GM12878 (cell line): ENCODE data around the gene DAAM1. TPM values are rescaled to one million over a fixed set of nuclear protein-coding genes. Genes with fewer than 3 reads are reported as not detected.

Experiments
- ATAC-seq: fragments of 200-7000 bp; cut with Tn5 transposase; 3 replicates; pipeline ENCODE4 v1.9.1; 2020; ENCODE audit warnings: mild to moderate bottlenecking, moderate library complexity
- BruUV-seq: library from RNA; stranded (reverse); fragments of 400-500 nt; replicated peaks from 2 replicates; lab custom pipeline; 2021; lab: Mats Ljungman, UMichigan
- CTCF ChIA-PET: fragments of 300-600 bp; sonication (Branson Sonifier 250); formaldehyde crosslinking; extraction: SDS; loops from one replicate; lab custom pipeline; 2021; ENCODE audit warnings: inconsistent platforms; lab: Yijun Ruan, JAX
- POLR2A ChIA-PET: fragments of 350-600 bp; formaldehyde crosslinking; extraction: SDS; loops from one replicate; lab custom pipeline; 2021; ENCODE audit warnings: inconsistent platforms; lab: Charles Lee
- RAD21 ChIA-PET: fragments of 300-600 bp; sonication (Branson Sonifier 250); formaldehyde crosslinking; loops from one replicate; lab custom pipeline; 2023; ENCODE audit warnings: antibody characterized with exemption; ENCODE audit not compliant: unreplicated experiment; lab: Charles Lee
- SMC1A ChIA-PET: fragments of 300-600 bp; sonication (Branson Sonifier 250); formaldehyde crosslinking; loops from one replicate; lab custom pipeline; 2023; ENCODE audit not compliant: unreplicated experiment, uncharacterized antibody; lab: Charles Lee
- DNase-seq: peaks from one replicate; pipeline ENCODE4 v3.0.0-alpha.2; 2011; ENCODE audit warnings: low read depth, low spot score
- FAIRE-seq: peaks from 3 replicates; lab custom pipeline; 2011; peaks lifted over from hg19 to GRCh38; lab: Jason Lieb, UNC
- H2AFZ ChIP-seq: 2 replicates; pipeline ENCODE4 v1.6.0; 2011; ENCODE audit warnings: low read depth, low read length, control low read depth; ENCODE audit not compliant: control insufficient read depth
- H3K27ac ChIP-seq: 2 replicates; pipeline ENCODE4 v1.5.1; 2011; ENCODE audit warnings: control low read depth; ENCODE audit not compliant: control insufficient read depth, insufficient read depth
- H3K27me3 ChIP-seq, 2 experiments: replicated peaks in 1 of 2; 2 replicates each; pipeline versions ENCODE4 v1.6.0 to v1.6.1; 2011; ENCODE audit warnings: low read length in 1 of 2; ENCODE audit not compliant: control insufficient read depth in 2 of 2, insufficient read depth in 2 of 2
- H3K36me3 ChIP-seq, 2 experiments: 2 replicates each; pipeline ENCODE4 v1.5.1; 2011; ENCODE audit warnings: low read length in 1 of 2; ENCODE audit not compliant: control insufficient read depth in 2 of 2, insufficient read depth in 2 of 2
- H3K4me1 ChIP-seq: 2 replicates; pipeline ENCODE4 v1.6.1; 2011; ENCODE audit warnings: mild to moderate bottlenecking, low read length, moderate library complexity, mixed read lengths; ENCODE audit not compliant: control insufficient read depth, insufficient read depth
- H3K4me2 ChIP-seq: 2 replicates; pipeline ENCODE4 v1.6.0; 2011; ENCODE audit warnings: control low read depth; ENCODE audit not compliant: control insufficient read depth, insufficient read depth
- H3K4me3 ChIP-seq: fragments of 200-600 bp; sonication (generic); 2 replicates; pipeline ENCODE4 v1.5.1; 2016
- H3K79me2 ChIP-seq: 2 replicates; pipeline ENCODE4 v1.6.0; 2011; ENCODE audit warnings: low read length; ENCODE audit not compliant: control insufficient read depth, insufficient read depth
- H3K9ac ChIP-seq: 2 replicates; pipeline ENCODE4 v1.8.0; 2011; ENCODE audit warnings: low read length, control low read depth, mixed read lengths; ENCODE audit not compliant: control insufficient read depth, insufficient read depth
- H3K9me3 ChIP-seq: replicated peaks from 3 replicates; pipeline ENCODE4 v1.5.1; 2011; ENCODE audit warnings: mild to moderate bottlenecking, low read length; ENCODE audit not compliant: control insufficient read depth, insufficient read depth
- H4K20me1 ChIP-seq: 2 replicates; pipeline ENCODE4 v1.6.0; 2011; ENCODE audit not compliant: control insufficient read depth, insufficient read depth
- BCL11A ChIP-seq: IDR thresholded peaks from 2 replicates; pipeline ENCODE4 v1.6.1; 2011; ENCODE audit warnings: low read depth, low read length
- CBFB ChIP-seq: IDR thresholded peaks from 2 replicates; pipeline ENCODE4 v1.6.1; 2016; ENCODE audit warnings: antibody characterized with exemption, low read depth
- CBX3 ChIP-seq: fragments of 200-600 bp; sonication (generic); IDR thresholded peaks from 2 replicates; pipeline ENCODE4 v1.6.1; 2016; ENCODE audit warnings: low read depth, borderline replicate concordance
- MYB ChIP-seq: fragments of 150-350 bp; IDR thresholded peaks from 2 replicates; pipeline ENCODE4 v1.6.1; 2014; ENCODE audit warnings: mild to moderate bottlenecking, low read depth, low read length, borderline replicate concordance
- NBN ChIP-seq: fragments of 450-650 bp; IDR thresholded peaks from 2 replicates; pipeline ENCODE4 v1.6.1; 2016
- NFXL1 ChIP-seq: fragments of 450-650 bp; IDR thresholded peaks from 2 replicates; pipeline ENCODE4 v1.6.1; 2017; ENCODE audit warnings: antibody characterized with exemption, mild to moderate bottlenecking, borderline replicate concordance
- NFYB ChIP-seq: IDR thresholded peaks from 2 replicates; pipeline ENCODE4 v1.6.1; 2011; ENCODE audit warnings: low read depth, mild to moderate bottlenecking, low read length, improper control_type of control experiment, moderate library complexity; ENCODE audit not compliant: insufficient read depth
- NR2C2 ChIP-seq: IDR thresholded peaks from 2 replicates; pipeline ENCODE4 v1.6.1; 2011; ENCODE audit warnings: borderline replicate concordance, low read depth; ENCODE audit not compliant: control insufficient read depth, insufficient read length
- NRF1 ChIP-seq: conservative IDR thresholded peaks from 2 replicates; pipeline ENCODE4 v1.6.1; 2011; ENCODE audit warnings: mild to moderate bottlenecking, low read depth, low read length, improper control_type of control experiment
- RB1 ChIP-seq: fragments of 450-650 bp; formaldehyde crosslinking; IDR thresholded peaks from 2 replicates; pipeline ENCODE4 v1.6.1; 2017; ENCODE audit warnings: mild to moderate bottlenecking, borderline replicate concordance
- SIN3A ChIP-seq: IDR thresholded peaks from 2 replicates; pipeline ENCODE4 v1.6.1; 2012; ENCODE audit warnings: low read depth, low read length, improper control_type of control experiment
- STAT1 ChIP-seq: fragments of 450-650 bp; conservative IDR thresholded peaks from 2 replicates; pipeline ENCODE4 v1.6.1; 2014; ENCODE audit warnings: antibody characterized with exemption, mild to moderate bottlenecking
- TCF3 ChIP-seq: IDR thresholded peaks from 2 replicates; pipeline ENCODE4 v1.6.1; 2012; ENCODE audit warnings: low read depth, mild to moderate bottlenecking, low read length, borderline replicate concordance; ENCODE audit not compliant: insufficient read depth
- WGBS: methylation state at CpG from one replicate; pipeline ENCODE4 v1.1.6; 2016; ENCODE audit warnings: low lambda C conversion rate; ENCODE audit not compliant: insufficient replicate concordance, insufficient coverage; ENCODE audit errors: missing lambda C conversion rate; 5-methylcytosine and 5-hydroxymethylcytosine counted together
- in situ Hi-C: fragments of 300-500 bp; cut with MboI; formaldehyde crosslinking; loops from 9 replicates; pipeline ENCODE4 v1.14.3; 2018; ENCODE audit warnings: mixed read lengths
- intact Hi-C: fragments of 100-400 bp; cut with micrococcal nuclease; formaldehyde crosslinking; loops from one replicate; pipeline ENCODE4 v1.14.2; 2022; ENCODE audit not compliant: unreplicated experiment
- polyA plus RNA-seq, 11 experiments: library from polyadenylated mRNA; depleted of rRNA in 4 of 11; unstranded in 6 of 11; stranded (reverse) in 5 of 11; fragments of >200 nt; fragmentation: Nextera tagmentation in 4 of 11; fragmentation: Illumina TruSeq in 1 of 11; extraction: Ambion mirVana in 4 of 11; extraction: Trizol in 1 of 11; gene quantifications; 1 replicate in 1 of 11; 2 replicates in 10 of 11; pipeline versions ENCODE4 v1.2.1 to v1.2.3, GENCODE V29; 2011 to 2016; ENCODE audit warnings: inconsistent platforms in 2 of 11, missing spikeins in 2 of 11, low read depth in 1 of 11
- total RNA-seq, 4 experiments: library from RNA; depleted of rRNA in 3 of 4; stranded (reverse); fragments of >200 nt in 3 of 4; fragmentation: Illumina TruSeq in 1 of 4; extraction: Trizol in 1 of 4; gene quantifications; 2 replicates each; pipeline versions ENCODE4 v1.2.1 to v1.2.3, GENCODE V29; 2013 to 2021
- TF ChIP-seq, protein P1 (sequence below): IDR thresholded peaks from 2 replicates; pipeline ENCODE4 v1.6.1; 2012; ENCODE audit warnings: improper control_type of control experiment, low read depth, low read length; ENCODE audit not compliant: insufficient replicate concordance
- TF ChIP-seq, protein P2 (sequence below): fragments of 150-350 bp; IDR thresholded peaks from 2 replicates; pipeline ENCODE4 v1.6.1; 2016; ENCODE audit warnings: low read depth, low read length

Gene DAAM1
- total and polyA plus RNA-seq, 10 of the 15 experiments (the other 5 are each of a cell fraction or from before 2014, with no cell fraction given) = 13.8 to 32.4 (median 24.2) TPM

GRCh38 chr14:59311723-59312122 lies 123.3 kb downstream of the DAAM1 start:
- CTCF ChIA-PET = no interaction called here
- Histone ChIP-seq H3K27me3 (no peaks in the 10 kb centered on the region), H3K27ac (no peak overlapping the region), H3K79me2 (no peaks in the 10 kb centered on the region), H3K4me2 (no peak overlapping the region), H2AFZ (no peak overlapping the region), H3K4me1 (peaks cover 3% of the 10 kb centered on the region; the same call in 1 of the 2 replicates), H3K9ac (no peak overlapping the region), H4K20me1 (no peaks in the 10 kb centered on the region), H3K36me3 (no peaks in the 10 kb centered on the region), H3K4me3 (no peak overlapping the region), H3K9me3 (no peaks in the 10 kb centered on the region)
- ATAC-seq = no peak
- FAIRE-seq = no peak
- in situ Hi-C loops (no loop called here), intact Hi-C loops (no loop called here)
- POLR2A ChIA-PET = no interaction called here
- WGBS = 93% methylated on average over 3 of the region's 3 CpGs
- RAD21 ChIA-PET = interaction anchor here (1.5 kb wide), 1 partner anchor 108 kb away, joined by 4 read pairs; no protein-coding TSS in a partner anchor
- no peak for DNase-seq
- SMC1A ChIA-PET = interaction anchor here (1.1 to 1.7 kb wide), 4 partner anchors 15 to 811 kb away, joined by 3 to 4 read pairs (median 3); no protein-coding TSS in a partner anchor
- BruUV-seq = no TSS peak
- TF ChIP-seq NRF1 (no peak), RB1 (no peak), CBX3 (no peak), STAT1 (no peak), TCF3 (no peak), BCL11A (no peak), CBFB (no peak), MYB (no peak), NFYB (no peak), NFXL1 (no peak), NR2C2 (no peak), NBN (no peak), SIN3A (no peak)
- TF ChIP-seq, protein P1, sequence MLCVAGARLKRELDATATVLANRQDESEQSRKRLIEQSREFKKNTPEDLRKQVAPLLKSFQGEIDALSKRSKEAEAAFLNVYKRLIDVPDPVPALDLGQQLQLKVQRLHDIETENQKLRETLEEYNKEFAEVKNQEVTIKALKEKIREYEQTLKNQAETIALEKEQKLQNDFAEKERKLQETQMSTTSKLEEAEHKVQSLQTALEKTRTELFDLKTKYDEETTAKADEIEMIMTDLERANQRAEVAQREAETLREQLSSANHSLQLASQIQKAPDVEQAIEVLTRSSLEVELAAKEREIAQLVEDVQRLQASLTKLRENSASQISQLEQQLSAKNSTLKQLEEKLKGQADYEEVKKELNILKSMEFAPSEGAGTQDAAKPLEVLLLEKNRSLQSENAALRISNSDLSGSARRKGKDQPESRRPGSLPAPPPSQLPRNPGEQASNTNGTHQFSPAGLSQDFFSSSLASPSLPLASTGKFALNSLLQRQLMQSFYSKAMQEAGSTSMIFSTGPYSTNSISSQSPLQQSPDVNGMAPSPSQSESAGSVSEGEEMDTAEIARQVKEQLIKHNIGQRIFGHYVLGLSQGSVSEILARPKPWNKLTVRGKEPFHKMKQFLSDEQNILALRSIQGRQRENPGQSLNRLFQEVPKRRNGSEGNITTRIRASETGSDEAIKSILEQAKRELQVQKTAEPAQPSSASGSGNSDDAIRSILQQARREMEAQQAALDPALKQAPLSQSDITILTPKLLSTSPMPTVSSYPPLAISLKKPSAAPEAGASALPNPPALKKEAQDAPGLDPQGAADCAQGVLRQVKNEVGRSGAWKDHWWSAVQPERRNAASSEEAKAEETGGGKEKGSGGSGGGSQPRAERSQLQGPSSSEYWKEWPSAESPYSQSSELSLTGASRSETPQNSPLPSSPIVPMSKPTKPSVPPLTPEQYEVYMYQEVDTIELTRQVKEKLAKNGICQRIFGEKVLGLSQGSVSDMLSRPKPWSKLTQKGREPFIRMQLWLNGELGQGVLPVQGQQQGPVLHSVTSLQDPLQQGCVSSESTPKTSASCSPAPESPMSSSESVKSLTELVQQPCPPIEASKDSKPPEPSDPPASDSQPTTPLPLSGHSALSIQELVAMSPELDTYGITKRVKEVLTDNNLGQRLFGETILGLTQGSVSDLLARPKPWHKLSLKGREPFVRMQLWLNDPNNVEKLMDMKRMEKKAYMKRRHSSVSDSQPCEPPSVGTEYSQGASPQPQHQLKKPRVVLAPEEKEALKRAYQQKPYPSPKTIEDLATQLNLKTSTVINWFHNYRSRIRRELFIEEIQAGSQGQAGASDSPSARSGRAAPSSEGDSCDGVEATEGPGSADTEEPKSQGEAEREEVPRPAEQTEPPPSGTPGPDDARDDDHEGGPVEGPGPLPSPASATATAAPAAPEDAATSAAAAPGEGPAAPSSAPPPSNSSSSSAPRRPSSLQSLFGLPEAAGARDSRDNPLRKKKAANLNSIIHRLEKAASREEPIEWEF = no peak
- TF ChIP-seq, protein P2, sequence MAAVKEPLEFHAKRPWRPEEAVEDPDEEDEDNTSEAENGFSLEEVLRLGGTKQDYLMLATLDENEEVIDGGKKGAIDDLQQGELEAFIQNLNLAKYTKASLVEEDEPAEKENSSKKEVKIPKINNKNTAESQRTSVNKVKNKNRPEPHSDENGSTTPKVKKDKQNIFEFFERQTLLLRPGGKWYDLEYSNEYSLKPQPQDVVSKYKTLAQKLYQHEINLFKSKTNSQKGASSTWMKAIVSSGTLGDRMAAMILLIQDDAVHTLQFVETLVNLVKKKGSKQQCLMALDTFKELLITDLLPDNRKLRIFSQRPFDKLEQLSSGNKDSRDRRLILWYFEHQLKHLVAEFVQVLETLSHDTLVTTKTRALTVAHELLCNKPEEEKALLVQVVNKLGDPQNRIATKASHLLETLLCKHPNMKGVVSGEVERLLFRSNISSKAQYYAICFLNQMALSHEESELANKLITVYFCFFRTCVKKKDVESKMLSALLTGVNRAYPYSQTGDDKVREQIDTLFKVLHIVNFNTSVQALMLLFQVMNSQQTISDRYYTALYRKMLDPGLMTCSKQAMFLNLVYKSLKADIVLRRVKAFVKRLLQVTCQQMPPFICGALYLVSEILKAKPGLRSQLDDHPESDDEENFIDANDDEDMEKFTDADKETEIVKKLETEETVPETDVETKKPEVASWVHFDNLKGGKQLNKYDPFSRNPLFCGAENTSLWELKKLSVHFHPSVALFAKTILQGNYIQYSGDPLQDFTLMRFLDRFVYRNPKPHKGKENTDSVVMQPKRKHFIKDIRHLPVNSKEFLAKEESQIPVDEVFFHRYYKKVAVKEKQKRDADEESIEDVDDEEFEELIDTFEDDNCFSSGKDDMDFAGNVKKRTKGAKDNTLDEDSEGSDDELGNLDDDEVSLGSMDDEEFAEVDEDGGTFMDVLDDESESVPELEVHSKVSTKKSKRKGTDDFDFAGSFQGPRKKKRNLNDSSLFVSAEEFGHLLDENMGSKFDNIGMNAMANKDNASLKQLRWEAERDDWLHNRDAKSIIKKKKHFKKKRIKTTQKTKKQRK = no peak
